Neural cell (in vitro differentiated cells): ENCODE data around the gene CDRT15. TPM values are rescaled to one million over a fixed set of nuclear protein-coding genes. Genes with fewer than 3 reads are reported as not detected.

Source experiments
- H2AFZ ChIP-seq: fragments of 200-600, 300-800 bp; sonication (generic), shearing (Covaris generic); 2 replicates; pipeline ENCODE4 v1.6.0; 2014; ENCODE audit warnings: low read depth, mild to moderate bottlenecking, antibody characterized with exemption, low read length, moderate library complexity
- H3F3A ChIP-seq: fragments of 200-600 bp; shearing (Covaris generic); 2 replicates; pipeline ENCODE4 v1.6.1; 2016; ENCODE audit warnings: mild to moderate bottlenecking, moderate library complexity, mixed read lengths, antibody characterized with exemption, low read length; ENCODE audit not compliant: insufficient read depth, poor library complexity, severe bottlenecking
- H3K27ac ChIP-seq: fragments of 200-600, 300-800 bp; sonication (generic), shearing (Covaris generic); 2 replicates; pipeline ENCODE4 v1.5.1; 2014; ENCODE audit warnings: mild to moderate bottlenecking, low read length, moderate library complexity
- H3K27me3 ChIP-seq: fragments of 300-800, 200-600 bp; sonication (generic), shearing (Covaris generic); 2 replicates; pipeline ENCODE4 v1.6.0; 2014; ENCODE audit warnings: mild to moderate bottlenecking, low read depth, low read length, moderate library complexity; ENCODE audit not compliant: insufficient read depth
- H3K36me3 ChIP-seq: fragments of 300-800, 200-600 bp; sonication (generic), shearing (Covaris generic); 2 replicates; pipeline ENCODE4 v1.5.1; 2014; ENCODE audit warnings: mild to moderate bottlenecking, antibody characterized with exemption, low read length, moderate library complexity; ENCODE audit not compliant: insufficient read depth
- H3K4me2 ChIP-seq: fragments of 300-800, 200-600 bp; sonication (generic), shearing (Covaris generic); 2 replicates; pipeline ENCODE4 v1.6.0; 2014; ENCODE audit warnings: mild to moderate bottlenecking, low read length
- H3K4me3 ChIP-seq: fragments of 300-800, 200-600 bp; sonication (generic), shearing (Covaris generic); 2 replicates; pipeline ENCODE4 v1.5.1; 2014; ENCODE audit warnings: mild to moderate bottlenecking, low read length, moderate library complexity
- H3K79me2 ChIP-seq: fragments of 200-600 bp; shearing (Covaris generic); replicated peaks from 2 replicates; pipeline ENCODE4 v1.6.0; 2014; ENCODE audit warnings: mild to moderate bottlenecking, low read length, moderate library complexity; ENCODE audit not compliant: insufficient read depth
- H3K9ac ChIP-seq: fragments of 300-800, 200-600 bp; sonication (generic), shearing (Covaris generic); 2 replicates; pipeline ENCODE4 v1.6.1; 2016; ENCODE audit warnings: mild to moderate bottlenecking, low read length, mixed read lengths
- H3K9me2 ChIP-seq: fragments of 200-600 bp; shearing (Covaris generic); 2 replicates; pipeline ENCODE4 v1.6.1; 2016; ENCODE audit warnings: mild to moderate bottlenecking, low read length, mixed read lengths; ENCODE audit not compliant: insufficient read depth
- H3K9me3 ChIP-seq: fragments of 200-600, 300-800 bp; sonication (generic), shearing (Covaris generic); 2 replicates; pipeline ENCODE4 v1.6.1; 2016; ENCODE audit warnings: mild to moderate bottlenecking, mixed run types, low read length, moderate library complexity, mixed read lengths
- H4K20me1 ChIP-seq: fragments of 200-600 bp; shearing (Covaris generic); 2 replicates; pipeline ENCODE4 v1.6.1; 2016; ENCODE audit warnings: mild to moderate bottlenecking, mixed run types; ENCODE audit not compliant: insufficient read depth
- CTCF ChIP-seq: fragments of 450-650 bp; IDR thresholded peaks from 2 replicates; pipeline ENCODE4 v1.5.1; 2014; ENCODE audit warnings: antibody characterized with exemption, mild to moderate bottlenecking, moderate library complexity; ENCODE audit not compliant: poor library complexity, severe bottlenecking
- EP300 ChIP-seq: fragments of 450-650 bp; conservative IDR thresholded peaks from 2 replicates; pipeline ENCODE4 v1.6.1; 2014; ENCODE audit warnings: antibody characterized with exemption, mild to moderate bottlenecking, moderate library complexity; ENCODE audit not compliant: poor library complexity, severe bottlenecking
- EZH2 ChIP-seq: fragments of 200-600, 300-800 bp; shearing (Covaris generic), sonication (generic); IDR thresholded peaks from 2 replicates; pipeline ENCODE4 v1.6.1; 2014; ENCODE audit warnings: antibody characterized with exemption, low read length, borderline replicate concordance, mild to moderate bottlenecking; ENCODE audit not compliant: insufficient read depth, poor library complexity, severe bottlenecking
- MXI1 ChIP-seq: fragments of 450-650 bp; conservative IDR thresholded peaks from 2 replicates; pipeline ENCODE4 v1.6.1; 2014; ENCODE audit warnings: antibody characterized with exemption, mild to moderate bottlenecking; ENCODE audit not compliant: poor library complexity, severe bottlenecking
- POLR2AphosphoS5 ChIP-seq: IDR thresholded peaks from 2 replicates; pipeline ENCODE4 v1.6.1; 2012
- RAD21 ChIP-seq: fragments of 450-650 bp; conservative IDR thresholded peaks from 2 replicates; pipeline ENCODE4 v1.6.1; 2014; ENCODE audit warnings: antibody characterized with exemption, mild to moderate bottlenecking, moderate library complexity
- REST ChIP-seq: IDR thresholded peaks from 2 replicates; pipeline ENCODE4 v1.6.1; 2012; ENCODE audit warnings: borderline replicate concordance
- SMC3 ChIP-seq: fragments of 450-650 bp; conservative IDR thresholded peaks from 2 replicates; pipeline ENCODE4 v1.6.1; 2014; ENCODE audit warnings: antibody characterized with exemption, mild to moderate bottlenecking, moderate library complexity; ENCODE audit not compliant: poor library complexity
- TAF1 ChIP-seq: IDR thresholded peaks from 2 replicates; pipeline ENCODE4 v1.6.1; 2012; ENCODE audit warnings: low read depth
- polyA plus RNA-seq: library from polyadenylated mRNA; depleted of rRNA; stranded (reverse); fragments of >200 nt; gene quantifications from 2 replicates; pipeline ENCODE4 v1.2.3, GENCODE V29; 2014

CDRT15 gene
- polyA plus RNA-seq, 1 donor from 2014 or later: not detected

- H3K27ac ChIP-seq: no peak overlapping the region
- H3K9me3 ChIP-seq: no peaks in the 10 kb centered on the region
- H3K4me3 ChIP-seq: no peak overlapping the region
- no peak overlapping the region for H3K9ac ChIP-seq
- H3K9me2 ChIP-seq: no peaks in the 10 kb centered on the region
- TF ChIP-seq POLR2AphosphoS5 (no peak), CTCF (no peak), TAF1 (no peak), MXI1 (no peak), SMC3 (no peak), RAD21 (no peak)
- no peak overlapping the region for H3K4me2 ChIP-seq
- H3K79me2 ChIP-seq: no peaks in the 10 kb centered on the region
- H2AFZ ChIP-seq: no peak overlapping the region
- no peaks in the 10 kb centered on the region for H3K27me3 ChIP-seq
- no peaks in the 10 kb centered on the region for H3F3A ChIP-seq
- H3K36me3 ChIP-seq: no peaks in the 10 kb centered on the region
- no peaks in the 10 kb centered on the region for H4K20me1 ChIP-seq
These were observed 32.8 kb upstream of the CDRT15 start for GRCh38 chr17:14269473-14269872.

- Histone ChIP-seq H3K27ac (no peak overlapping the region), H3K36me3 (no peaks in the 10 kb centered on the region), H3K79me2 (no peaks in the 10 kb centered on the region), H4K20me1 (no peaks in the 10 kb centered on the region), H3K4me3 (no peak overlapping the region), H2AFZ (no peak overlapping the region), H3K9me2 (no peaks in the 10 kb centered on the region), H3K9me3 (no peaks in the 10 kb centered on the region), H3K4me2 (no peak overlapping the region), H3K9ac (no peak overlapping the region), H3K27me3 (no peaks in the 10 kb centered on the region), H3F3A (no peaks in the 10 kb centered on the region)
- TF ChIP-seq TAF1: no peak
- TF ChIP-seq MXI1: no peak
- TF ChIP-seq SMC3: no peak
- no peak for TF ChIP-seq REST
- no peak for TF ChIP-seq EZH2
- TF ChIP-seq EP300: no peak
- TF ChIP-seq POLR2AphosphoS5: no peak
- TF ChIP-seq RAD21: no peak
- TF ChIP-seq CTCF: no peak
These were observed 31.6 kb upstream of the CDRT15 start for GRCh38 chr17:14268264-14268663.
